GM18526 (cell line): ENCODE measurements around the gene FHOD3.

ENCODE experiments used
- POLR2A ChIP-seq: IDR thresholded peaks from 3 replicates; pipeline ENCODE4 v1.6.1; 2011; ENCODE audit not compliant: insufficient read length; ENCODE audit errors: extremely low read depth

FHOD3 gene

DNA sequence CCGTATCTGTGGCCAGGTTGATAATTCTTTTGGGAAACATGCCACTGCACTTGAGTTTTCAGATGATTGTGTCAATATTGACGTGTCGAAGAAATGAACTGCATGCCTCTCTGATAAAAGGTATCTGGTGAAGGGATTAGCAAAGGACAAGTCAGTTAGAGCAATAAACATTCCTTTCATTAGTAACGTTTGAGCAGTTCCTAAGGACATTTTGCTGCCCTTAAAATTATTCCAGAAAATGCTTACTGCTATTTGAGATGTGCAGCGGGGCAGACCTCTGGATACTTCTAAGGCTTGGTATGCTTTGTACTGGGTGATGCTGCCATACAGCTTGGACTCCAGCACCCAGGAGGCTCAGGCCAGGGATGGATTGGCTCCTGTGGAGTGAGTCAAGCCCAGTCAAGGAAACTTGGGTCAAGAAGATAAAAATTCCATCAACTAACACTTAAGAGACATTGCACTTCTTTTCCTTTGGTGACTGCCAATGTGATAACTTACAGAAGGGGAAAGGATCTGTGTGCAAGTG, 166.7 kb downstream of the FHOD3 start:
- TF ChIP-seq POLR2A, result no peak

GRCh38 chr18:36465276-36465675, 167.8 kb downstream of the FHOD3 start:
- no peak for TF ChIP-seq POLR2A

DNA sequence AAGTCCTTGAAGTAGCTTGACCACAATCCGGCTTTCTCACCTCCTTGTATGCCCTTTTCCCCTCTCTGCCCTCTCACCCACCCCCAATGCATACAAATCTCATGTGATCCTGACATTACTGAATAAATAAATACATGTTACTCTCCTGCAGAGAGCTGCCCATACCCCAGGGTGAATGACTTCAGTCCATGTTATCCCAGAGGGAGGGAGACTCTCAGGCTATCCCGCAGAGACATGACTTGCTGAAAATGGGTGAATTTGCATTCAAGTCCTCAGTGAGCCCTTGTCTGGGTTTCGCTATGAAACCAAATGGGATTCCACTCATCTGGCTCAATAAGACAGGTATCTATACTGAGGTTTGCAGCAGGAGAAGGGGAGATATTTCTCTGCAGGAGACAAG, 168.5 kb downstream of the FHOD3 start:
- TF ChIP-seq POLR2A, result no peak

DNA sequence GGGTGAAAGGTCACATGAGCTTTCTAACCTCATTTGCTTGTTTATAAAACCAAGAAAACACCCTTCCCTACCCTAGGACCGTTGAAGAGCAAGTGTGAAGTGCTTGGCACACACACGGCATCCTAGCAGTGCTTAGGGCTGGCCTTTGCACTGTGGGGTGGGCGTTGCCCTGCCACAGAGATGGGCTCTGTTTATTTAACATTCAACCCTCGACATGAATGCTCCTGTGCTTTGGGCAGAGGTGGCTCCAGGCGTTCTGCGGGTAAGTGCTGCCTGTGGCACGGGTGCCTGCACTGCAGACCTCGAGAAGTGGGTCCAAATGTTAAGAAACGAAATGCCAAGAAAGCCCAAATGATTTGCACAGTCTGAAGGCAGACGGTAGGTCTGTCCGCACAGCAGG, 170.1 kb downstream of the FHOD3 start:
- no peak for TF ChIP-seq POLR2A

DNA sequence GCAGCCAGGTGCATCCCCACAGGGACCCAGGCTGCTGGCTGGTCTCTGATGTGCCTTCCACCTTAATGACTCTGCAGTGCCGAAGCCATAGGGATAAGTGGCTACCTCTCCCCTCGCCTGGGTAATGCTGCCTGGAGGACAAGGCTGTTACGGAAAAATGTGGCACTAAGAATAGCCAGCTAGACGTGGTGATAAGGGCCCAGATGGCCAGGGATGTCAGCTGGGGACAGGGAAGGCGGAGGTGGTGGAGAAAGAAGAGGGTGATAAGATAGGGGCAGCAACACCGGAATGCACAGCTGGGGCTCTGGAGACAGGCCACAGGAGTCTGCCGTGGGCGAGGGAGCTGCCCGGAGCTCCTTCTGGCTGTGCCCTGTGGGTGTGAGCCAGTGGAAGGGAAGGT, 170.6 kb downstream of the FHOD3 start:
- no peak for TF ChIP-seq POLR2A

DNA sequence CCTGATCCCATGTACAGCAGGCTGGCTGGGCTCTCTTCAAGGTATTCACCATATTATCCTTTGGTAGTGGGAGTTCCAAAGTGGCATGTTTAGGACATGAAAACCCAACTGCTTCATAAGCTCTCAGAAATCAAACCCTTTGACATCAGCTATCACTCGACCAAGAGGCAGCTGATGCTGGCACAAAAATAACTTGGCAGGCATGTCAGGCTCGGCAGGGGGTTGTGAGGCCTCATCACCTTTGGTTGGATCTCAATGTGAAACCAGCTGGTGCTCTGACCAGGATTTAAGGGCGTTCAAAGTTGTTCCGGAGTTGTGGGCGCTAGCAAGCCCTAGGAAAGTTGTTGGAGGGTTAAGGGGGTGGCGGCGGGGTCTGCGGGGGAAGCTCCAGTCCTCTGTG, 171.9 kb downstream of the FHOD3 start:
- TF ChIP-seq POLR2A, result no peak

- no peak for TF ChIP-seq POLR2A
Observed at GRCh38 chr18:36470896-36471295, 173.4 kb downstream of the FHOD3 start.

GRCh38 chr18:36471393-36471792, 173.9 kb downstream of the FHOD3 start:
- TF ChIP-seq POLR2A, result no peak

DNA sequence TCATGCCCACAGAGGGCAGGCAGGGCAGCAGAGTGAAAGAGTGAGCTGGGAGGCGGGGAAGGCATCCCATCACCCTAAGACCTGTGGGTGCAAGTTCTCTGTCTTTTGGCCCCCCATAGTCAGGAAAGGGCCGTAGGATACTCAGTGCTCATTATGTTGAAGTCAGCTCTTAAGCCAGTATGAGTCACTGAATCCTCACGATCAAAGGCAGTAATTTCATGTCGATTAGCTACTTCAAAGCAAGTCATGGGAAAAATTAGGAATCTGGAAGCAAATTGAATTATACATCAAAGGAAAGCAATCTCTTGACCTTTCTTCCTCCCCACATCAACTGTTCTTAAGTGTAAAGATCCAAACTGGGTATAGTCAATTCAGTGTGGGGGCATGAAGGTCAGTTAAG, 178.9 kb downstream of the FHOD3 start:
- TF ChIP-seq POLR2A, result no peak

GRCh38 chr18:36477776-36478175, 180.3 kb downstream of the FHOD3 start:
- TF ChIP-seq POLR2A, result no peak

GRCh38 chr18:36481201-36481657, 183.7 kb downstream of the FHOD3 start:
- no peak for TF ChIP-seq POLR2A

DNA sequence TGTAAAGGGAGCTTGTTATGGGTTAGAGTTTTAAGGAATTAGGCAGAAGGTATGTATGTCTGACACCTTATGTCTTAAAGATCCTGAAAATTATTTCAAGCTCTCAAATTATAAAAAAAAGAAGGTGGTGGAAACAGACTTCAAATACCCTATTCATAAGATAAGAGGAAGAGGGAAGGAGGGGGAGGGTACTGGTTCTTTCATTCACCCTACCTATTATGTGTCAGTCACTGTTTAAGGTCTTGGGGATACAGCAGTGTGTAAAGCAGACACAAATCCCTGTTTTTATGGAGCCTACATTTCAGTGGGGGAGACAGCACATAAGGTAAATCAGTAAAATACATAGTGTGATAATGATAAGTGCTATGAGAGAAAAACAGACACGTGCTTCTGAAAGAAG, 184.4 kb downstream of the FHOD3 start:
- TF ChIP-seq POLR2A, result no peak

GRCh38 chr18:36484591-36484990, 187.1 kb downstream of the FHOD3 start:
- TF ChIP-seq POLR2A, result no peak

GRCh38 chr18:36485772-36486171, 188.3 kb downstream of the FHOD3 start:
- no peak for TF ChIP-seq POLR2A

DNA sequence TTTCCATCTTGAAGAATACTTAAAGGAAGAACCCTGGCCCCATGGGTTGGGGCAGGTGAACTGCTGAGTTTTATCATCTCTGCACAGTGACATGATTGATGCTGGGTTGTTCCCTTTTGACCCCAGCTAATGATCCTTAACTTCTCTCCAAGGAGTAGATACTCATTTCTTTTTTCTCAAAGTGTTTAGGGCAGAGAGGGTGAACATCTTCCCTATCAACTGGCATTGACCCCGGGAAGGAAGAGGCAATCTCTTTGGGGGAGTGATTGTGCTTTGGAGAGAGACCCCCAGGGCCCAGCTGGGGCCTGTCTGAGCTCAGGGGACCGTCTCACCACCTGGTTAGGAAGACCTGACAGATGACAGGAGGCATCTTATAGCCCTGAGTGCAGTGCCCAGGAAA, 190.6 kb downstream of the FHOD3 start:
- TF ChIP-seq POLR2A, result no peak

GRCh38 chr18:36490897-36491296, 193.4 kb downstream of the FHOD3 start:
- no peak for TF ChIP-seq POLR2A

GRCh38 chr18:36492604-36493329, 195.3 kb downstream of the FHOD3 start:
- no peak for TF ChIP-seq POLR2A
